ENCODE measurements around the gene MKKS. TPM values are rescaled to one million over a fixed set of nuclear protein-coding genes. Genes with fewer than 3 reads are reported as not detected.

MKKS gene
- total RNA-seq, 1 donor from 2014 or later: 10.6 TPM

DNA sequence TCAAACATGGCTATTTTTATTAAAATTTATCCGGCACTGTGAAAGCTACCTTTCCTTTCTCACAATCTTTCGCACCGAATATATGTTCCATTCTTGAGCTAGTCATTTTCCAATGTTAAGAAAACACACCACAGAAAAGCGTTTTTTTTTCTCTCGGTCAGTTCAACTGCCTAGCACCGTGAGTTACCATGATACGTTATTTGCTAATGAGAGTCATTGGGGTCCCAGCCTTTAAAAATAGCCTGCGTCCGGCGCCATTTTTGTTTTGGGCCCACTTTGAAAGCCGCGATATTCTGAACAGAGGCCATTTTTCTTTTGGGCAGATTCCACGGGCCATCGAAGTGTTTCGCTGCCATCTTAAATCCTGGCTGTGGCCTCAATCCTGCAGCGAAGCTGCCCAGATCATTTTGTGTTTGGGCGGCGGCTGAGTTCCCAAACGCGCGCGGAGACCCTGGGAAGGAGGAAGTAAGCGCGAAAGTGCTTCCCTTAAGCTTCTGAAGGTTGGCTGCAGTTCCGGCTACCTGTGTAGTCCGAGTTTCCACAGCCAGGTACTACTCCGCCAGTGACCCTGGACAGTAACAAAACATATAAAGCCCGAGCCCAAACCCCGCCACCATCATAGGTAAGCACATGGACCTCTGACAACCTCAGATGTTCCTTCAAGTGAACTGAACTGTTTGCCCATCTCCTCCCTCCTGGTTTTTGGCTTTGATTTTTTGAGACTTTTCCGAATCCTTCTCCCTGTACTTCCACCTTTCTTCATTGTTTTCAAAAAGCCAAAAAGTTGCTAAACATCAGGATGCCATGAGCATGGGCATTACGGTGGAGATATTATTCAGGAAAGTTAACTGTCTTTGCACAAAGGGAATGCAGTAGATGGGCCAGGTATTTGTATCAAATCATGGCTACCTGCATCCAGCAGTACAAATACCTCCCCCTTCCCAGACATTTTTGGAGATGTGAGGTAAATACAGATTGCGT, 1.1 kb upstream of the MKKS start, which contains the start of gene SLX4IP:
Gene SLX4IP (plus strand): TSS at position 474 of the 981 bp plus-strand sequence. CDS start 22,900 bp downstream, outside the sequence.
- H3K27me3 Mint-ChIP-seq (ENCODE audit: unreplicated experiment): peaks cover 8% of the 10 kb centered on the region
- H3K9me3 Mint-ChIP-seq (ENCODE audit: unreplicated experiment): no peaks in the 10 kb centered on the region
- H3K27ac Mint-ChIP-seq (ENCODE audit: unreplicated experiment): peak within 1 kb of the TSS; percentile 92
- peak within 1 kb of the TSS; percentile 90 for H3K4me3 Mint-ChIP-seq (ENCODE audit: unreplicated experiment)
- TF ChIP-seq, protein P1, sequence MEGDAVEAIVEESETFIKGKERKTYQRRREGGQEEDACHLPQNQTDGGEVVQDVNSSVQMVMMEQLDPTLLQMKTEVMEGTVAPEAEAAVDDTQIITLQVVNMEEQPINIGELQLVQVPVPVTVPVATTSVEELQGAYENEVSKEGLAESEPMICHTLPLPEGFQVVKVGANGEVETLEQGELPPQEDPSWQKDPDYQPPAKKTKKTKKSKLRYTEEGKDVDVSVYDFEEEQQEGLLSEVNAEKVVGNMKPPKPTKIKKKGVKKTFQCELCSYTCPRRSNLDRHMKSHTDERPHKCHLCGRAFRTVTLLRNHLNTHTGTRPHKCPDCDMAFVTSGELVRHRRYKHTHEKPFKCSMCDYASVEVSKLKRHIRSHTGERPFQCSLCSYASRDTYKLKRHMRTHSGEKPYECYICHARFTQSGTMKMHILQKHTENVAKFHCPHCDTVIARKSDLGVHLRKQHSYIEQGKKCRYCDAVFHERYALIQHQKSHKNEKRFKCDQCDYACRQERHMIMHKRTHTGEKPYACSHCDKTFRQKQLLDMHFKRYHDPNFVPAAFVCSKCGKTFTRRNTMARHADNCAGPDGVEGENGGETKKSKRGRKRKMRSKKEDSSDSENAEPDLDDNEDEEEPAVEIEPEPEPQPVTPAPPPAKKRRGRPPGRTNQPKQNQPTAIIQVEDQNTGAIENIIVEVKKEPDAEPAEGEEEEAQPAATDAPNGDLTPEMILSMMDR (IDR thresholded peaks at IDR 0.05; ENCODE audit: unreplicated experiment): no peak
- H3K36me3 Mint-ChIP-seq (ENCODE audit: low read depth, unreplicated experiment): no peaks in the 10 kb centered on the region
- H3K4me1 Mint-ChIP-seq (ENCODE audit: unreplicated experiment): peaks cover 11% of the 10 kb centered on the region
- peak; percentile 79 for DNase-seq (ENCODE audit: low spot score)

DNA sequence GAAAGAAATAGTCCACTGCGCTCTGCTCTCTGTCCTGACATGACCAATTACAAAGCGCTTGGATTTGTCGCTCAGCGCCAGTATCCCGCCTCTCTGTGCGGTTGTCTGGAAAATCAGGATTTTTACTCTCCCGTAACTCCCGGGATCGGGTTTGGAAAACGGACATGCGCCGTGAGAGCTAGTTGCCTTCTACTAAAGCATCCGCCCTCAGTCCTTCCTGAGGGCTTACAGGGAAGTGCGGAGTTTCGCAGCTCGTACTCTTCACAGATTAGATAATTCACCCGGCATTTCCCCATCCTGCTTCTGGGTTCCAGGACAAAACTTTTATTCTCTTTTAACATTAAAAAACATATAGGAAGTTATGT, 427 bp upstream of the MKKS start:
- Mint-ChIP-seq H3K36me3 (ENCODE audit: low read depth, unreplicated experiment) (no peaks in the 10 kb centered on the region), H3K4me1 (ENCODE audit: unreplicated experiment) (peaks cover 16% of the 10 kb centered on the region), H3K27me3 (ENCODE audit: unreplicated experiment) (peaks cover 8% of the 10 kb centered on the region), H3K27ac (ENCODE audit: unreplicated experiment) (peak overlapping the region; percentile 92), H3K4me3 (ENCODE audit: unreplicated experiment) (peak overlapping the region; percentile 90), H3K9me3 (ENCODE audit: unreplicated experiment) (no peaks in the 10 kb centered on the region)
- TF ChIP-seq, protein P1 (IDR thresholded peaks at IDR 0.05; ENCODE audit: unreplicated experiment): no peak
- DNase-seq (ENCODE audit: low spot score): peak; percentile 88

DNA sequence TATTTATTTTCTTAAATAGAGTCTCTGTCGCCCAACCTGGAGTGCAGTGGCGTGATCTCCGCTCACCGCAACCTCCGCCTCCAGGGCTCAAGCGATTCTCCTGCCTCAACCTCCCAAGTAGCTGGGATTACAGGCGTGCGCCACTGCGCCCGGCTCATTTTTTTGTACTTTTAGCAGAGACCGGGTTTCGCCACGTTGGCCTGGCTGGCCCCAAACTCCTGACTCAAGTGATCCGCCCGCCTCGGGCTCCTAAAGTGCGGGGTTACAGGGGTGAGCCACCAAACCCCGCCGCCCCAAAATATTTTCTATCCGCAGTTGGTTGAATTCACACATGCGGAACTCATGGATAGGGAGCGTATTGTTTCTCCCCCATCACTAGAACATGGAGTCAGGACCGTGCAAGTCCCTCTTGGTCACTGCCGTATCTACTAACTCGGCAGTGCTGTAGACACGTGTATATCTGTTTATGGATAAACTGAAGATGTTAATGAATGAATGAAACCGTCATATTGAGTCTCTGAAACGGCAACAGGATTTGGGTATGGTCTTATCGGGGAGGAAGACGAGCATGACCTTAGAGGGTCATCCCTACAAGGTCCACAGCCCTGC, 904 bp downstream of the MKKS start:
- peak overlapping the region; percentile 90 for H3K4me3 Mint-ChIP-seq (ENCODE audit: unreplicated experiment)
- no peaks in the 10 kb centered on the region for H3K9me3 Mint-ChIP-seq (ENCODE audit: unreplicated experiment)
- TF ChIP-seq, protein P1 (IDR thresholded peaks at IDR 0.05; ENCODE audit: unreplicated experiment): no peak
- peaks cover 8% of the 10 kb centered on the region for H3K27me3 Mint-ChIP-seq (ENCODE audit: unreplicated experiment)
- no peaks in the 10 kb centered on the region for H3K36me3 Mint-ChIP-seq (ENCODE audit: low read depth, unreplicated experiment)
- DNase-seq (ENCODE audit: low spot score): no peak
- H3K27ac Mint-ChIP-seq (ENCODE audit: unreplicated experiment): peak overlapping the region; percentile 85
- H3K4me1 Mint-ChIP-seq (ENCODE audit: unreplicated experiment): peaks cover 24% of the 10 kb centered on the region

DNA sequence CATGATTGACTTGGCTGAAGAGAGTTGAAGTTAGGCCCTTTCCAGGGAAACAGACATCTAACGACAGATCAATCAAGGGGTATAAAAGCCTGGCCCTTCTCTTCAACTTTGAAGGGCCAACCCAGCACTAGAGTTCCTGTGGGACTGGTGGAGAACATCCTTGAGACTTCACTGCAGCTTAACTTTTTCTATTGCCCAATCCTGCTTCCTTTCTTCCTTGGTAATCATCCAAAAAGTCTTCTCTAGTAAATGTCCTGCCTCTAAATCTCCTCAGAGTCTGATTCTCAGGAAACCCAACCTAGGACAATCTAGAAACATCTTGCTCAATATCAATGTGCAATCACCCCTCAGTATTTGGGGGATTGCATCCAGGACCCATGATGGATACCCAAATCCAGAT, 1.9 kb downstream of the MKKS start:
- DNase-seq (ENCODE audit: low spot score): no peak
- no peaks in the 10 kb centered on the region for H3K9me3 Mint-ChIP-seq (ENCODE audit: unreplicated experiment)
- peaks cover 22% of the 10 kb centered on the region for H3K4me1 Mint-ChIP-seq (ENCODE audit: unreplicated experiment)
- H3K36me3 Mint-ChIP-seq (ENCODE audit: low read depth, unreplicated experiment): no peaks in the 10 kb centered on the region
- no peak overlapping the region for H3K4me3 Mint-ChIP-seq (ENCODE audit: unreplicated experiment)
- H3K27ac Mint-ChIP-seq (ENCODE audit: unreplicated experiment): no peak overlapping the region
- TF ChIP-seq, protein P1 (IDR thresholded peaks at IDR 0.05; ENCODE audit: unreplicated experiment): no peak
- peaks cover 9% of the 10 kb centered on the region for H3K27me3 Mint-ChIP-seq (ENCODE audit: unreplicated experiment)

Data from endothelial cell (in vitro differentiated cells).